ENCODE results near the gene SWAP70.
A peak's percentile ranks its signal among the peaks of the same experiment; 100 is the strongest.

The SWAP70 gene

DNA sequence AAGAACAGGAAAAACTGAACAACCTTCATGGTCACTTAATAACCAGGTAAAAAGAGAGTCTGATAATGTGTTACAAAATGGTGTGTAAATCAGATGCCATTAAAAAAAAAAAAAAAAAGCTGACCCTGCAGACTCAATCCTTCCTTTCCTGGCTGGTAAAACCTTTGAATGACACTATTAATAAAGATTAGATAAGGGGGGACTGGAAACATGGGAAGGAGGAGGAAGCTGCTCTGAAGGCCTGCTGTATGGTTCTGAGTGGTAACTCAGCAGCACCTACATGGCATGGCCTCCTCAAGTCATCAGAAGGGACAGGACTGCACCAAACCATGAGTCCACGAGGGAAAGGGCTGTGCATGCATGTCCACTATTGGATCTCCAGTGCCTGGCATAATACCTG, 18.0 kb upstream of the SWAP70 start:
- Histone ChIP-seq H3K79me2 (ENCODE audit: insufficient read depth, low read length) (no peaks in the 10 kb centered on the region), H3K27me3 (ENCODE audit: insufficient read depth, low read length, poor library complexity, severe bottlenecking) (no peaks in the 10 kb centered on the region), H3K9ac (ENCODE audit: low read depth, low read length, poor library complexity, severe bottlenecking) (no peak overlapping the region), H3K9me3 (ENCODE audit: insufficient read depth, low read depth, low read length) (no peaks in the 10 kb centered on the region), H3K9me2 (replicated peaks; ENCODE audit: low read depth, low read length) (no peaks in the 10 kb centered on the region), H3K36me3 (ENCODE audit: insufficient read depth, low read length) (no peaks in the 10 kb centered on the region), H3K4me3 (ENCODE audit: low read length, poor library complexity, severe bottlenecking) (no peak overlapping the region), H3K4me2 (ENCODE audit: low read depth, low read length, poor library complexity, severe bottlenecking) (no peak overlapping the region), H4K20me1 (ENCODE audit: insufficient read depth, low read length, poor library complexity, severe bottlenecking) (no peaks in the 10 kb centered on the region), H2AFZ (ENCODE audit: low read length) (no peak overlapping the region), H3K4me1 (ENCODE audit: insufficient read depth, low read length, poor library complexity, severe bottlenecking) (peaks cover 14% of the 10 kb centered on the region), H3F3A (ENCODE audit: low read depth) (no peaks in the 10 kb centered on the region)
- TF ChIP-seq, protein P1, sequence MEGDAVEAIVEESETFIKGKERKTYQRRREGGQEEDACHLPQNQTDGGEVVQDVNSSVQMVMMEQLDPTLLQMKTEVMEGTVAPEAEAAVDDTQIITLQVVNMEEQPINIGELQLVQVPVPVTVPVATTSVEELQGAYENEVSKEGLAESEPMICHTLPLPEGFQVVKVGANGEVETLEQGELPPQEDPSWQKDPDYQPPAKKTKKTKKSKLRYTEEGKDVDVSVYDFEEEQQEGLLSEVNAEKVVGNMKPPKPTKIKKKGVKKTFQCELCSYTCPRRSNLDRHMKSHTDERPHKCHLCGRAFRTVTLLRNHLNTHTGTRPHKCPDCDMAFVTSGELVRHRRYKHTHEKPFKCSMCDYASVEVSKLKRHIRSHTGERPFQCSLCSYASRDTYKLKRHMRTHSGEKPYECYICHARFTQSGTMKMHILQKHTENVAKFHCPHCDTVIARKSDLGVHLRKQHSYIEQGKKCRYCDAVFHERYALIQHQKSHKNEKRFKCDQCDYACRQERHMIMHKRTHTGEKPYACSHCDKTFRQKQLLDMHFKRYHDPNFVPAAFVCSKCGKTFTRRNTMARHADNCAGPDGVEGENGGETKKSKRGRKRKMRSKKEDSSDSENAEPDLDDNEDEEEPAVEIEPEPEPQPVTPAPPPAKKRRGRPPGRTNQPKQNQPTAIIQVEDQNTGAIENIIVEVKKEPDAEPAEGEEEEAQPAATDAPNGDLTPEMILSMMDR (conservative IDR thresholded peaks at IDR 0.05; ENCODE audit: low read length): no peak
- no peak for TF ChIP-seq EZH2phosphoT487 (IDR thresholded peaks at IDR 0.05; ENCODE audit: borderline replicate concordance)

DNA sequence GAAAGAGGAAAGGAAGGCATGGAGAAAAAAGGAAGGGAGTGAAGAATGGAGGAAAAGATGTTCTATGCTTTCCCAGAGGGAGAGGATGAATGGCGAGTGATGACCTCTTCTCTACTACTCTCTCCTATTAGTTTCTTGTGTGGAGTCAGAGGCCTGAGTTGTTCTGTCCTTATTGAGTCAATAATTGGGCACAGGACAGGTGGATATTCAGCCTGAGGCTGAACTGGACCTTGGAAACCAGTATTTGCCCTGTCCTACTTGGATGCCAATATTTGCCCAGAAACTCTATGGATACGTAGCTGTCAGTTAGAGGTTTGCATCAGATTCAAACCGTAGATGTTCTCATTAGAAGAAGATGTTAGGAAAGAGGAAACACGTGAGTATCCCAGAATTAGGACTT, 17.6 kb upstream of the SWAP70 start:
- Histone ChIP-seq H3K9me3 (ENCODE audit: insufficient read depth, low read depth, low read length) (no peaks in the 10 kb centered on the region), H3K4me1 (ENCODE audit: insufficient read depth, low read length, poor library complexity, severe bottlenecking) (peaks cover 16% of the 10 kb centered on the region), H3K4me3 (ENCODE audit: low read length, poor library complexity, severe bottlenecking) (no peak overlapping the region), H3K27me3 (ENCODE audit: insufficient read depth, low read length, poor library complexity, severe bottlenecking) (no peaks in the 10 kb centered on the region), H2AFZ (ENCODE audit: low read length) (no peak overlapping the region), H3K9ac (ENCODE audit: low read depth, low read length, poor library complexity, severe bottlenecking) (no peak overlapping the region), H3K79me2 (ENCODE audit: insufficient read depth, low read length) (no peaks in the 10 kb centered on the region), H3K36me3 (ENCODE audit: insufficient read depth, low read length) (no peaks in the 10 kb centered on the region), H3K9me2 (replicated peaks; ENCODE audit: low read depth, low read length) (no peaks in the 10 kb centered on the region), H4K20me1 (ENCODE audit: insufficient read depth, low read length, poor library complexity, severe bottlenecking) (no peaks in the 10 kb centered on the region), H3K4me2 (ENCODE audit: low read depth, low read length, poor library complexity, severe bottlenecking) (no peak overlapping the region), H3F3A (ENCODE audit: low read depth) (no peaks in the 10 kb centered on the region)
- TF ChIP-seq EZH2phosphoT487 (IDR thresholded peaks at IDR 0.05; ENCODE audit: borderline replicate concordance): no peak
- TF ChIP-seq, protein P1 (conservative IDR thresholded peaks at IDR 0.05; ENCODE audit: low read length): no peak

DNA sequence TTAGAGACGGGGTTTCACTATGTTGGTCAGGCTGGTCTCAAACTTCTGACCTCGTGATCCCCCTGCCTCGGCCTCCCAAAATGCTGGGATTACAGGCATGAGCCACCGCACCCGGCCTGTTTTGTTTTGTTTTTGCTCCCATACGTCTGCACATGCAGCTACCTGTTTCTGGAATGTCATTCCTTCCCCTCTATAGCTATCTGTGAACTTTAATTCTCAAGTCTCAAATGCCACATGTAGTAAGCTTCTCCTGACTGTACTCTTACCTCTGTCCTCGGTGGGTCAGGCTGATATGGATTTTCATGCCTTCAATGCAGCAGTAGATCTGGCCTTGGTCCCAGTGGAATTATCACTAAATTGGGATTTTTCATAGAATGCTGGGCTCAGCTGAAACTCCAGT, 12.4 kb upstream of the SWAP70 start:
- H4K20me1 ChIP-seq (ENCODE audit: insufficient read depth, low read length, poor library complexity, severe bottlenecking): no peaks in the 10 kb centered on the region
- no peaks in the 10 kb centered on the region for H3K79me2 ChIP-seq (ENCODE audit: insufficient read depth, low read length)
- 0 out of 2 replicates have a peak overlapping the region, but pooled peaks have one; percentile 36 for H2AFZ ChIP-seq (ENCODE audit: low read length)
- peaks cover 24% of the 10 kb centered on the region for H3K4me1 ChIP-seq (ENCODE audit: insufficient read depth, low read length, poor library complexity, severe bottlenecking)
- TF ChIP-seq EZH2phosphoT487 (IDR thresholded peaks at IDR 0.05; ENCODE audit: borderline replicate concordance): no peak
- TF ChIP-seq, protein P1 (conservative IDR thresholded peaks at IDR 0.05; ENCODE audit: low read length): no peak
- no peaks in the 10 kb centered on the region for H3K9me3 ChIP-seq (ENCODE audit: insufficient read depth, low read depth, low read length)
- peak overlapping the region; percentile 11 for H3K4me3 ChIP-seq (ENCODE audit: low read length, poor library complexity, severe bottlenecking)
- peaks cover 4% of the 10 kb centered on the region for H3F3A ChIP-seq (ENCODE audit: low read depth)
- H3K9ac ChIP-seq (ENCODE audit: low read depth, low read length, poor library complexity, severe bottlenecking): peak overlapping the region; percentile 62
- H3K9me2 ChIP-seq (replicated peaks; ENCODE audit: low read depth, low read length): no peaks in the 10 kb centered on the region
- peak overlapping the region; percentile 59 for H3K4me2 ChIP-seq (ENCODE audit: low read depth, low read length, poor library complexity, severe bottlenecking)
- H3K36me3 ChIP-seq (ENCODE audit: insufficient read depth, low read length): no peaks in the 10 kb centered on the region
- H3K27me3 ChIP-seq (ENCODE audit: insufficient read depth, low read length, poor library complexity, severe bottlenecking): no peaks in the 10 kb centered on the region
